Stimulated activated CD4-positive, alpha-beta T cell treated with anti-CD3 and anti-CD28 coated beads, Interleukin-1b, Interleukin-23, amount 100 ng/mL, for 48 hours (primary cell): ENCODE data around the gene ZNF679.
A peak's percentile ranks its signal among the peaks of the same experiment; 100 is the strongest.
"Not testable (repeated sequence)": the region's sequence is repeated elsewhere in the genome, so short reads cannot be mapped to it uniquely, and the experiment has no call there.

Experiments
- DNase-seq: peaks from one replicate; pipeline ENCODE4 v3.0.0-alpha.2; 2020

Gene ZNF679

DNA sequence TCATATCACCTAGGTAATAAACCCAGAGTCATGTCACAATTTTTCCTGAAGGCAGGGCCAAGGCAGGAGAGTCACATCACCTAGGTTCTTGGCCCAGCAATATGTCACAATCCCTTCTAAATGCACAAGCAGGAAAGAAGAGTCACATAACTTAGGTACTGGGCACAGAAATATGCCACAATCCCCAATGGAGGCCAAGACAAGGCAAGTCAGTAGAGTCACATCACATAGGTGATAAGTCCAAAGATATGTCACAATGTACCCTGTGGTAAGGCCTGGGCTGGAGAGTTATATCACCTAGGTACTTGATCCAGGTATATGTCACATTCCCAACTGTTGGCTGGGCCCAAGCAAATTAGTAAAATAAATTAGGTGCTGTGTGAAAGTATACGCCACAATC, at the start of gene ZNF679:
ZNF679 (plus strand) TSS at position 301 of the 400 bp plus-strand sequence. CDS start 20,644 bp downstream, outside the sequence.
- not testable (repeated sequence) for DNase-seq

DNA sequence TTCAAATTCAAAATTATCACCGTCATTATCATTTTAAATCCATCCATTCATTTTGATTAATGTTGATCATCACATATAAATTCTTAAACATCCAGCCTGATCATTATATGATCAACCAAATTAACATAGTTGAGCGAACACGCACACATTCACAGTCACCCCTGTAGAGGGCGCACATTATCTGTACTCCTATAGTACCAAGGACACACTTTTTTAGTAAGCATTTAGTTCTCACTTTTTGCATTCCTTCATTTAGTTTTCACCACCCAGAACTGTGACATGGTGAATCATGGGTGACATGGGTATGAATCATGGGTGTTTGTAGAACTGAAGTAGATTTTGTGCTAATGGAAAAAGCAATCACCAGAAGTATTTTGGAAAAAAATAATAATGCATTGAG, 47.3 kb upstream of the ZNF679 start:
- DNase-seq: no peak

DNA sequence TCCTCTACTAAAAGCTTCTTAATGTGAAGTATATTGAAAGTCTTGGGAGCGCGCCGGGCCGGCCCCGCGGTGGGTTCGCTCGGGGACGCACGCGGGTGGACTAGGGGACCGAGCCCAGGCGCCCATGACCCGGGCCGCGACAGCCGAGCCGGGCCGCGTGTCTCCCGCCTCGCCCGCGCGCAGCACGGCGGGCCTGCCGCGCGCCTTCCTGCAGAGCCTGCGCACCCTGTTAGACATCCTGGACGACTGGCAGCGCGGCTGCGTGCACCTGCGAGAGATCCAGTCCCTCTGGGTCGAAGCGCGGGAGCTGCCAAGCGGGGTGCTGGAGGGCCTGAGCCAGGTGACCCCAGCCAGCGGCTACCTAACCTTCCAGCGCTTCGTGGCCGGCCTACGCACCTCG, 46.7 kb upstream of the ZNF679 start:
- DNase-seq: no peak

DNA sequence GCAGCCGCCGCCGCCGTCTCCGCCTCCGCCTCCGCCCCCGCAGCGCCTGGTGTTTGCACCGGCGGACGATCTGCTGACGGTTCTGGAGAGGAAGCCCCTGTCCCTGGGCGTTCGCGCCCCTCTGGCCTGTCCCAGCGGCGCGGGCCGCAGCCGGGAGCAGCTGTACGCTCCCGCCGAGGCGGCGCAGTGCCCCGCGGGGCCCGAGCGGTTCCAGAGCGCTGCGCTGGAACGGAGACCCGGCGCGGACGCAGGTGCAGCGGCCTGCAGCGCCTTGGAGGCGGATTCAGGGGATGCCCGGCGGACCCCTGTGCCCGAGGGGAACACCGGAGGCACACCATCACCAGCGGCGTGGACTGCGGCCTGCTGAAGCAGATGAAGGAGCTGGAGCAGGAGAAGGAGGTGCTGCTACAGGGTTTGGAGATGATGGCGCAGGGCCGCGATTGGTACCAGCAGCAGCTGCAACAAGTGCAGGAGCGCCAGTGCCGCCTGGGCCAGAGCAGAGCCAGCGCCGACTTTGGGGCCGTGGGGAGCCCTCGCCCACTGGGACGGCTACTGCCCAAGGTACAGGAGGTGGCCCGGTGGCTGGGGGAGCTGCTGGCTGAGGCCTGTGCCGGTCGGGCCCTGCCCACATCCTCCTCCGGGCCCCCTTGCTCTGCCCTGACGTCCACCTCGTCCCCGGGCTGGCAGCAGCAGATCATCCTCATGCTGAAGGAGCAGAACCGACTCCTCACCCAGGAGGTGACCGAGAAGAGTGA, 46.1 kb upstream of the ZNF679 start:
- no peak for DNase-seq

DNA sequence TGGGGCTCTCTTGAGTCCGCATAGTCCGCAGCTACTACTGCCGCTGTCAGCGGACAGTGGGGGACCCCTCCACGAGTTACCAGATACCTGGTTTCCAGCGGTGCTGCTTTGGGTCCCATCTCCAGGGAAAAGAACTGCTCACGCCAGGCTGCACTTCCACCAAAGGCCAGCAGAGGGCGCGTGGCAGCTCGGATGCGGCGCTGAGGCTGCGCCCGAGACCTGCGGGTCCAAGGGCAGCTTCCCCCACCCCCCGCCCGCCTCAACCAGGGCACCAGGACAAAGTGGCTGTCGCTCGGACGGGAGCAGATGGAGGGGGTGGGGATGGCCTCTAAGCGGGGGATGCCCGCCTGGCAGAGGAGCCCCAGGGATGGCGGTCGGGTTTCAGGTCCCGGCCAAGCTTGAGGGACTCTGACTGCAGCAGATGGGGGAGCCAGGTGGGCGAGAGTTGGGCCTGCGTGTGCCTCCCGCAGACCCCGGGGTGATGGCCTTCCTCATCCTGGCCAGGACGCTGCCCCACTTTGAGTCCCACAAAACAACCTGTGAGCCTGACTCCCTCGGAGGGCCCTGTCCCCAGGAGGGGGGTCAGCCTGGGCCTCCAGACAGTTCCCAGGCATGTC, 45.0 kb upstream of the ZNF679 start:
- DNase-seq: peak; percentile 35

DNA sequence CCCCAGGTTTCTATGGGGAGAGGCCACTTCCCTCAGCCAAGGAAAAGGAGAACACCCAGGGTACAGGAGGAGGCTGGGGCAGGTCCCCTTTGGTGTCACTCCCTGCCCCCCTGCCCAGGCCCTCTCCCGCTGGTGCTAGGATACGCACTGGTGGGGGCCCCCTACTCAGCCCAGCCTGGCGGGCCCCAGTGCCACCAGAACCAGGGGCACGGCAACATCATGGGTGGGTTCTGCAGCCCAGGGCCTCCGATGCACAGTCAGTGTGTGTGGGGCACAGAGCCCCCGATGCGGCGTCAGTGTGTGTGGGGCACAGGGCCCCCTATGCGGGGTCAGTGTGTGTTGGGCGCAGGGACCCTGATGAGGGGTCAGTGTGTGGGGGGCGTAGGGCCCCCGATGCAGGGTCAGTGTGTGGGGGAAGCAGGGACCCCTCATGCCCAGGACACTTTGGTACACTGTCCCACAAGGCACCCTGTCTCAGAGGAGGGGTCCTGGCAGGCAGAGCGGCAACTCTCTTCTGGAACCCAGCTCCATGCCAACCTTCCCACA, 44.4 kb upstream of the ZNF679 start:
- no peak for DNase-seq

DNA sequence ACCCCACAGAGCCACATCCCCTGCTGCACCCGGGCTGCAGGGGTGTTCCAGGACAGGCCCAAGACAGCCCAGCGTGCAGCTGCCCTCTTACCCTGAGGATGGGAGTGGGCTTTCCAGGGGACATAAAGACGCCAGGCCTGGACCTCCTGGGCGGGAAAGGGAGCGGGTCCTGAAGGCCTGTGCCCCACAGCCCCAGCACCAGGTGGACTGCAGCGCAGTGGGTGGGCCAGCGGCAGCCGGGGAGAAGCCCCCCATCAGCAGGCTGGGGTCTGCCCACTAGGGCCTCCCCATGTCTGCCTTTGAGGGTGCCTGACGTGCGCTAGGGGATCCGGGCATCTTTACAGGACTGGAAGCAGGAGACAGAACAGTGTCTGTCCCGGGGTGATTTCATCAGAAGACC, 43.9 kb upstream of the ZNF679 start:
- no peak for DNase-seq

DNA sequence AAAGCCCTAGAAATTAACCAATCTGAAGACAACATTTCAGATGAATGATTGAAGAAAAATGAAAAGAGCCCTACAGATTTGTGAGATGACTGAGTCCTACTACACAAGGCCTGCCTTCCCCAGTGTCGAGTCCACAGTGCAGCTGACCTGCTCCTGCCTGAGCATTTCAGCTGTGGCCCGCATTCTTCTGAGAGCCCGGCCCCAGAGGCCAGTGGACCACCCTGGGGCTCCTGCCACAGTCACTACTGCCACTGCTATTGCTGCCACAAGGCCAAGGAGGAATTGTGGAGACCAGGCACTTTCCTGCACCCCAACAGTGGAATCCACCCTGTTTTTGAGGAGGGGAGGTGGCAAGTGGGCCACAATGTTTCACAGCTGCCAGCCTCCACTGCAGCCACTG, 40.9 kb upstream of the ZNF679 start:
- DNase-seq: no peak

DNA sequence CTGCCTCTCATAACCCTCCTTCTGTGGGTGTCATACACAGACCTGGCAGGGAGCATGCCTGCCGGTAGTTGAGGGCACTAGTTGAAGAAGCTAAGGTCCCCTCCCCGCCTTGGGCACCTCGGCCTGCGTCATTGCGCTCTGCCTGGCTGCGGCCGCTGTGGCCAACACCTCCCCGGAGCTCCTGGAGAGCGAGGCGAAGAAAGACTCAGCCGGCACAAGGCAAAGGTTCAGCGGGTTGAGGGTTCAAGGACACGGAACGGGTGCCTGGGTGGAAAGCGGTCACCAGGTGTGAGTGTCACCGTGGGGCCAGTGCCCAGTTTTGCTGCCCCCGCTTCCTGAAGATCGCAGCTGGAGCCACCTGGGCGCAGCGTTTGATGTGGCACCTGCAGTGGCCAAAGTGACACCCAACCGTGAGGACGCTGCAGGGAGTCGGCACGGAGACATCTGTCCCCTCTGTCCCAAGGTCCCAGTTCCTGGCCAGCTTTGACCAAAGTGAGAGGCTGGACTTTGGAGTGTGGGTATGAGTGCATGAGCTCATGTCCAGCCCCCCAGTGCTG, 36.0 kb upstream of the ZNF679 start:
- no peak for DNase-seq

DNA sequence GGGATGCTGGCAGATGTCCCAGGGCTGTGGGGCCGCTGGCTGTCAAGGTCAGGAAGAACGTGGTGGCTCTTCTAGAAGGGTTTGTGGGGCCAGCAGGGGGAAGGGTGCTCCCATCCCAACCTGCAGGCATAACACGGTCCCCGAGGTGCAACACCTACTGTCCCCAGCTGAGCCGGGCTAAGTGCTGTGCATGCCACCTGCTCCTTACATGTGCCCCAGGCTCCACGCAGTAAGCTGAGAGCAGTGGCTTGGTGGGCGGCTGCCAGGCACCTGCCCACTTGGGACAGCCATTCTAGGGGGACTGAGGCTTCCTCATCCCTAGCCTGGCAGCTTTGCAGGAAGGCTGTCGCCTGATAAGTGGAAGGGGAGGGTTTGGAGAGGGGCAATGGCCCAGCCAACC, 35.5 kb upstream of the ZNF679 start:
- no peak for DNase-seq

DNA sequence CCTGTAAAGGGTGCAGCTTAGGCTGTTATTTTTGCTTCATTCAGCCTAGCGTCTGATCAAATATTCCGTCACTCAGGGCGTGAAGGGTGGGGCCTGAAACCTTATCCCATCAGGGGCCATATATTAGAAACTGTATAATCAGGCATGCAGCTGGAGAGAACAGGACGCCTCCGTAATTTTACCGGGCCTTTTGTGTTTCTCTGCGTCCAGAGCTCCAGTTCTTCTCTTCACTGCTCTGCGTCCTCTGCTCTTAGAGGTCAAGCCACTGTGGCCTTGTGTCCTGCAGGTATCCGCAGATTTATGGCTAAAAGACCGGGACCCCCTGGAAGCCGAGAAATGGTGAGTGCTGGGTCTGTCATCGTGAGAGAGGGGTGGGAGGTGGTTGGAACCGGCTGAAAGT, 21.4 kb upstream of the ZNF679 start, which contains the start of gene ZNF735:
ZNF735 (plus strand) TSS at position 301 of the 400 bp plus-strand sequence; CDS start at position 301, 0 bp downstream.
- no peak for DNase-seq

DNA sequence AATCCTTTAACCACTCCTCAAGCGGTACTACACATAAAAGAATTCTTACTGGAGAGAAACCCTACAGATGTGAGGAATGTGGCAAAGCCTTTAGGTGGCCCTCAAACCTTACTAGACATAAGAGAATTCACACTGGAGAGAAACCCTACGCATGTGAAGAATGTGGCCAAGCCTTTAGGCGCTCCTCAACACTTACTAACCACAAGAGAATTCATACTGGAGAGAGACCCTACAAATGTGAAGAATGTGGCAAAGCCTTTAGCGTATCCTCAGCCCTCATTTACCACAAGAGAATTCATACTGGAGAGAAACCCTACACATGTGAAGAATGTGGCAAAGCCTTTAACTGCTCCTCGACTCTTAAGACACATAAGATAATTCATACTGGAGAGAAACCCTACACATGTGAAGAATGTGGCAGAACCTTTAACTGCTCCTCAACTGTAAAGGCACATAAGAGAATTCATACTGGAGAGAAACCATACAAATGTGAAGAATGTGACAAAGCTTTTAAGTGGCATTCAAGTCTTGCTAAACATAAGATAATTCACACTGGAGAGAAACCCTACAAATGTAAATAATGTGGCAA, 8.5 kb upstream of the ZNF679 start:
- DNase-seq: not testable (repeated sequence)

DNA sequence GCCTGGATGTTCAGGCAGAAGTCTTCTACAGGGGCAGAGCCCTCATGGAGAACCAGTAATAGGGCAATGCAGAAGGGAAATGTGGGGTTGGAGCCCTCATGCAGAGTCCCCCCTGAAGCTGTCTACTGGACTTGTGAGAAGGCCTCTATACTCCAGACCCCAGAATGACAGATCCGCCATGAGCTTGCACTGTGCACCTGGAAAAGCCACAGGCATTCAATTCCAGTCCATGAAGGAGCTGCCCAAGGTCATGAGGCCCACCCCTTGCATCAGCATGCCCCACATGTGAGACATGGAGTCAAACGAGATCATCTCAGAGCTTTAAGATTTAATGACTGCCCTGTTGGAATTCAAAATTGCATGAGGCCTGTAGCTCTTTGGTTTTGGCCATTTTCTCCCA, 4.9 kb upstream of the ZNF679 start:
- no peak for DNase-seq

DNA sequence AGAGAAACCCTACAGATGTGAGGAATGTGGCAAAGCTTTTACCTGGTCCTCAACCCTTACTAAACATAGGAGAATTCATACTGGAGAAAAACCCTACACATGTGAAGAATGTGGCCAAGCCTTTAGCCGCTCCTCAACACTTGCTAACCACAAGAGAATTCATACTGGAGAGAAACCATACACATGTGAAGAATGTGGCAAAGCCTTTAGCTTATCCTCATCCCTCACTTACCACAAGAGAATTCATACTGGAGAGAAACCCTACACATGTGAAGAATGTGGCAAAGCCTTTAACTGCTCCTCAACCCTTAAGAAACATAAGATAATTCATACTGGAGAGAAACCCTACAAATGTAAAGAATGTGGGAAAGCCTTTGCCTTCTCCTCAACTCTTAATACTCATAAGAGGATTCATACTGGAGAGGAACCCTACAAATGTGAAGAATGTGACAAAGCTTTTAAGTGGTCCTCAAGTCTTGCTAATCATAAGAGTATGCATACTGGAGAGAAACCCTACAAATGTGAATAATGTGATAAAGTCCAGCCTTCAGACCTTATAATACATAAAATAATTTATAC, 38.2 kb downstream of the ZNF679 start:
- DNase-seq: no peak

DNA sequence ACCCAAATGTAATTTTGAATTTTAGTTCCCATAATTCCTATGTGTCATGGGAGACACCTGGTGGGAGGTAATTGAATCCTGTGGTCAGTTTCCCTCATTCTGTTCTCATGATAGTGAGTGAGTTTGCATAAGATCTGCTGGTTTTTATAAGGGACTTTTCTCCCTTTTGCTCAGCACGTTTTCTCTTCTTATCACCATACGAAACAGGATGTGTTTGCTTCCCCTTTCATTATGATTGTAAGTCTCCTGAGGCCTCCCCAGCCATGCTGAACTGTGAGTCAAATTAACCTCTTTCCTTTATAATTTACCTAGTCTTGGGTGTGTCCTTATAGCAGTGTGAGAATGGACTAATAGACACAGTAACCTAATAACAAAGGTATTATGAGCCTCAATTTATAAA, 49.4 kb downstream of the ZNF679 start:
- no peak for DNase-seq

DNA sequence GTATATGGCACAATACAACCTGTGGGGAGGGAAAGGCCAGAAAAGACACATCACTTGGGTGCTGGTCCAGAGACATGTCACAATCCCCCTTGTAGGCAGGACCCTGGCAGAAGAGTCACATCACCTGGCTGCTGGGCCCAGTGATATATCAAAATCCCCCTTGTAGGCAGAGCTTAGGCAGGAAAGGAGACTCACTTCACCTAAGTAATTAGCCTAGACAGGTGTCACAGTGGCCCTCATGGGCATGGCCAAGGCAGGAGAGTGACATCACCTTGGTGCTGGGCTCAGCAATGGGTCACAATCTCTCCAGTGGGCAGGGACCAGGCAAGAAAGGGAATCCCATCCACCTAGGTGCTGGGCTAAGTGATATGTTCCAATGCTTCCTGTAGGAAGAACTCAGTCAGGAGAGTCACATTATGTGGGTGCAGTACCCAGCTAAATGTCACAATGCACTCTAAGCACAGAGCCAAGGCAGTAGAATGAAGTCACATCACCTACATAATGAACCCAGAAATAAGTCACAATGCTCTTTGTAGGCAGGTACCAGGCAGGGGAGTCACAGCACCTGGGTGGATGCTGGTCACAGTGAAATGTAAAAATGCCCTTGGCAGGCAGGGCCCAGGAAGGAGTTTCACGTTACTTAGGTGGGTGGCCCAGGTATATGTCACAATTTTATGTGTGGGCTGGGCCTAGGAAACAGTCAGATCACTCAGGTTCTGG, 66.6 kb downstream of the ZNF679 start:
- DNase-seq: no peak

DNA sequence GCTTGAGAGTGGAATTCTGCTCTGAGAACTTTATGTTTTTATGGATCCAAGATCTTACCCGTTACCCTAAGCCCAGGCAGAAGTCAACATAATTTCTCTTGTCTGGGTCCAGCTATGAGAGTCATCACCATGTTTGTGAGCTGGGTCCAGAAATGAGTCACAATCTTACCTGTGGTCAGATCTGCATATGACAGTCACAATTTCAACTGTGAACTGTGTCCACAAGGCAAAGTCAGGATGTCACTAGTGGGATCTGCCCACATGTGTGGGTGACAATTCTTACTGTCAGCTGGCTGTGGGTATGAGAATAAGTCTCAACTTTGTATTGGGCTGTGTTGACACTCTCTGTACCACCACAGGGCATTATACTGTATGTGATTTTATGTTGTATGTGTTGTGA, 69.1 kb downstream of the ZNF679 start:
- not testable (repeated sequence) for DNase-seq

DNA sequence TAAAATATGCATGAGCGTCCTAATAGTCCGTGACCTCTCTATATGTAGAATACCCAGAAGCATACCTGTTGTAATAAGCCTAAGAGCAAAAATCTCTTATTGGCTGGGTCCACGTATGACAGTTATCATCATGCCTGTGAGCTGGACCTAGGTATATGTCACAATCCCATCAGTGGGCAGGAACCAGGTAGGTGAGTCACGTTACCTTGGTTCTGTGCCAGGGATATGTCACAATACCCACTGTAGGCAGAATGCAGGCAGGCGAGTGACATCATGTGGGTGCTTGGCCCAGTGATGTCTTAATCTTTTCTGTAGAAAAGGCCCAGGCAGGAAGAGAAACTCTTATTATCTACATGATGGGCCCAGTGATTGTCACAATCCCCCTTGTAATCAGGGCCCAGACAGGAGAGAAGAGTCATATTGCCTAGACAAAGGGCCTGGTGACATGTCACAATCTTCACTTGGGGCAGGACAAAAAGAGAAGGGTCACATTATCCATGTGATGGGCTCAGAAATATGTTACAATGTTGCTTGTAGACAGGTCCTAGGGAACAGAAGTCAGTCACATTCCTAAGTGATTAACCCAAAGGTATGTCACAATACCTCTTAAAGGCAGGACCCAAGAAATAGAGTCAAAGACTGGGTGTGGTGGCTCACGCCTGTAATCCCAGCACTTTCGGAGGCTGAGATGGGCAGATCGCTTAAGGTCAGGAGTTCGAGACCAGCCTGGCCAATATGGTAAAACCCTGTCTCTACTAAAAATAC, 72.5 kb downstream of the ZNF679 start:
- DNase-seq: peak; percentile 13

DNA sequence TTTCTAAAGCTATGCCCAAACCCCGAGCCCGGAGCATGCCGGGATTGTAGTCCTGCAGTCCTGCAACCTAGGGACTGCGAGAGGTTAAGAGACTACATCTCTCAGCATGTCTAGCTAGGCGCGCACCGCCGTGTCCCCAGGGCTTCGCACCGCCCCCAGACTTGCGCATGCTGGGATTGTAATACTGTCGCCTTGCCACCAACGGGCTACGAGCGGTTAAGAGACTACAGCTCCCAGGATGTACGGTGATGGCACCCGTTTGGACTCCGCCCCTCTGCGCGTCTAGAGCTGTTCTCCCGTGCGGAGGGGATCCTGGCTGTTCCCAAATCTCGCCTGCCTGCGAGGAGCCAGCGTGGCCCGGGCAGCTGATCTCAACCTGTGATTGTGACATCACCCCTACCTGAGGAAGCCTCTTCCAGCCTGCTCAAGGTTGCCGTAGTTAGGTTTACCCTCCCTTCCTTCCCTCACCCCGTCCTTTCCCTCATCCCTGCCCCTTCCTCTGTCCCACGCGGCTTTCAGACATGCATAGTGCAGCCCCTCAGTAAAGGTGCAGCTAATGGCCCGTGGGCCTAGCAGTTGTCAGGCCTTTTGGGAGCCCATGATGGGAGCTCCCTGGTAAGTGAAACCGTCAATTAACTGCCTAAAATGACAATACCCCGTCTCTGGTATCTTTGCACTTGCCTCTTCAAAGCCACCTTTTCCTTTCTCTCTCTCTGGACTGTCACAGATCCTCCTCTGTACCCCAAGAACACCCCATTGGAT, 79.2 kb downstream of the ZNF679 start:
- peak; percentile 95 for DNase-seq

DNA sequence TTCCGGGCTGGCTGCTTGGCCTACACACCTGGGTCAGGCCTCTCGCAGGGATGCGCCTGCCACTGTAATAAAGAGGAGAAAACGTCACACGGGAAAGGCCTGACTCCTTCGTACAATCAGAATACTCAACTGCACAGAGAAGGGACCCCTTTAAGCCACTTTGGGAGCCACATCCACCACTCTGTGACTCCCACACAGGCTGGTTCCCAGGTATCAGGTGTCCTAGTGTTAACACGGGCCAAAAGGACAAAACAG, 79.7 kb downstream of the ZNF679 start:
- no peak for DNase-seq

DNA sequence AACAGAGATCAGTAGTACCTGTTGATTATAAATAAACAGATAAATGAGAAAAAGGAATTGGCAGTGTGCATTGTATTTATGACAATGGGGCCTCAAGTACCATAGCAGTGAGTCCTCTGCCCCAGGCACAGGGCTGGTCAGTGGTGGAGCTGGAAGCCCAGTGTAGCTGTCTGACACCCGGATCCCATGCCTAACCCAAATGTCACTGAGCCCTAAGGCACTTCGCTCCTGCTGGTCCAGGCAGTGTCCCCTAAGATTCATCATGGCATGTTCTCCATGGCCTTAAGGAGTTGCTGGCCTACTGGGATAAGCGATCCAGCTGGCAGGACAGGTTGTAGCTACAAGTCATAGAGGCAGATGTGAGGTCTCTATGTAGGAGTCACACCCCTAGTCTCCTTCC, 82.2 kb downstream of the ZNF679 start:
- no peak for DNase-seq
